ENCODE measurements around the gene CRTC1. TPM values are rescaled to one million over a fixed set of nuclear protein-coding genes. Genes with fewer than 3 reads are reported as not detected.

The CRTC1 gene
- total RNA-seq, 1 experiment from 2014 or later, result 19.0 TPM

DNA sequence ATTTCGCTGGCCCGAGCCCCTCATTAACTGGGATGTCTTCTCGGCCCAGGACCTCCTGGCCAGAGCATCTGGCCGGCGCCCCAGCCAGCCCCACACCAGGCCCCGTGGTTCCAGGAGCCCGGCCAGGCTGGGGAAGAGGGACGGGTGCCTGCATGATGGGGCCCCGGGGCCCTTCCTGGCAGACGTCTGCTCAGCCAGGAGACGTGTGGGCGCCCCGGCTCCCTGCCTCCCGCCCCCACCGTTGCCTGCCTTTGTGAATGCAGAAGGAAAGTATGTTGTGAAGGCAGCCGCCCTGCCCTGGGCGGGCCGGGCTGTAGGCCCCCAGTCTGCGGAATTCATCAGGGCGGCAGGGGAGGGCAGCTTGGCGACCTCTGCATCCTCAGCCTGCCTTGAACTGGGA, 112.1 kb downstream of the CRTC1 start:
- peaks cover 0 to 3% of the 10 kb centered on the region in 2 experiments; a peak in 1 of 5 replicates for H3K9me3 Mint-ChIP-seq
- Histone ChIP-seq H3K27me3 (ENCODE audit: insufficient read depth, low read length) (peaks cover 52% of the 10 kb centered on the region), H3K9me3 (ENCODE audit: control insufficient read depth, low read depth, low read length) (no peaks in the 10 kb centered on the region), H2BK5ac (ENCODE audit: insufficient read length, low read length) (no peak overlapping the region), H3K18ac (ENCODE audit: insufficient read length, low read depth, low read length) (no peak overlapping the region), H4K91ac (ENCODE audit: insufficient read length, low read depth, low read length) (no peak overlapping the region), H3K23me2 (ENCODE audit: insufficient read length, low read depth, low read length, poor library complexity, severe bottlenecking) (no peaks in the 10 kb centered on the region), H3T11ph (ENCODE audit: low read length) (no peak overlapping the region), H2AK5ac (ENCODE audit: insufficient read length, low read length) (no peak overlapping the region), H2BK12ac (ENCODE audit: insufficient read length, low read depth, low read length) (no peak overlapping the region), H3K79me2 (ENCODE audit: insufficient read depth, low read length) (no peaks in the 10 kb centered on the region), H3K23ac (ENCODE audit: insufficient read length, low read depth, low read length) (no peak overlapping the region), H2BK20ac (ENCODE audit: low read depth, low read length, poor library complexity, severe bottlenecking) (no peak overlapping the region), H4K5ac (ENCODE audit: insufficient read length, low read depth, low read length) (no peak overlapping the region), H3K14ac (ENCODE audit: insufficient read depth, low read length) (no peak overlapping the region; the same call in 1 of the 2 replicates), H3K4ac (ENCODE audit: low read depth, low read length) (no peak overlapping the region), H3K27ac (ENCODE audit: insufficient read length, low read depth, low read length) (no peak overlapping the region), H2BK15ac (ENCODE audit: low read depth, low read length) (no peak overlapping the region), H3K79me1 (ENCODE audit: insufficient read depth, low read depth, low read length, poor library complexity, severe bottlenecking) (no peaks in the 10 kb centered on the region), H3K9ac (ENCODE audit: extremely low read depth, insufficient read length, low read length) (no peak overlapping the region), H3K4me2 (ENCODE audit: insufficient read depth, insufficient read length, low read length) (no peak overlapping the region), H2AFZ (ENCODE audit: low read length) (no peak overlapping the region), H2BK120ac (ENCODE audit: low read depth, low read length, poor library complexity, severe bottlenecking) (no peak overlapping the region), H3K56ac (ENCODE audit: insufficient read length, low read depth, low read length) (no peak overlapping the region), H3K4me1 (ENCODE audit: insufficient read depth, low read length) (no peaks in the 10 kb centered on the region), H4K20me1 (ENCODE audit: control insufficient read depth, insufficient read depth, insufficient read length) (no peaks in the 10 kb centered on the region), H4K8ac (replicated peaks; ENCODE audit: insufficient read length, low read depth, low read length) (no peak overlapping the region)
- no peak overlapping the region for H3K27ac Mint-ChIP-seq
- TF ChIP-seq, protein P1, sequence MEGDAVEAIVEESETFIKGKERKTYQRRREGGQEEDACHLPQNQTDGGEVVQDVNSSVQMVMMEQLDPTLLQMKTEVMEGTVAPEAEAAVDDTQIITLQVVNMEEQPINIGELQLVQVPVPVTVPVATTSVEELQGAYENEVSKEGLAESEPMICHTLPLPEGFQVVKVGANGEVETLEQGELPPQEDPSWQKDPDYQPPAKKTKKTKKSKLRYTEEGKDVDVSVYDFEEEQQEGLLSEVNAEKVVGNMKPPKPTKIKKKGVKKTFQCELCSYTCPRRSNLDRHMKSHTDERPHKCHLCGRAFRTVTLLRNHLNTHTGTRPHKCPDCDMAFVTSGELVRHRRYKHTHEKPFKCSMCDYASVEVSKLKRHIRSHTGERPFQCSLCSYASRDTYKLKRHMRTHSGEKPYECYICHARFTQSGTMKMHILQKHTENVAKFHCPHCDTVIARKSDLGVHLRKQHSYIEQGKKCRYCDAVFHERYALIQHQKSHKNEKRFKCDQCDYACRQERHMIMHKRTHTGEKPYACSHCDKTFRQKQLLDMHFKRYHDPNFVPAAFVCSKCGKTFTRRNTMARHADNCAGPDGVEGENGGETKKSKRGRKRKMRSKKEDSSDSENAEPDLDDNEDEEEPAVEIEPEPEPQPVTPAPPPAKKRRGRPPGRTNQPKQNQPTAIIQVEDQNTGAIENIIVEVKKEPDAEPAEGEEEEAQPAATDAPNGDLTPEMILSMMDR (conservative IDR thresholded peaks at IDR 0.05), result no peak
- peak; percentile 39 for DNase-seq
- WGBS (ENCODE audit: extremely low coverage, insufficient read length, low lambda C conversion rate), result no CpG with 5 or more reads among the region's 21 CpGs
- no peak overlapping the region for H3K4me3 Mint-ChIP-seq
- H3K36me3 Mint-ChIP-seq (ENCODE audit: insufficient read depth in 1 of 3, low read depth in 3 of 3), result no peaks in the 10 kb centered on the region
- peaks cover 49% of the 10 kb centered on the region for H3K27me3 Mint-ChIP-seq (ENCODE audit: low read depth)
- H3K4me1 Mint-ChIP-seq, result peaks cover 0 to 8% of the 10 kb centered on the region in 2 experiments; a peak in 2 of 4 replicates

Measured in H9 (cell line).